ENCODE results near the gene OCEL1.

Gene OCEL1, protein sequence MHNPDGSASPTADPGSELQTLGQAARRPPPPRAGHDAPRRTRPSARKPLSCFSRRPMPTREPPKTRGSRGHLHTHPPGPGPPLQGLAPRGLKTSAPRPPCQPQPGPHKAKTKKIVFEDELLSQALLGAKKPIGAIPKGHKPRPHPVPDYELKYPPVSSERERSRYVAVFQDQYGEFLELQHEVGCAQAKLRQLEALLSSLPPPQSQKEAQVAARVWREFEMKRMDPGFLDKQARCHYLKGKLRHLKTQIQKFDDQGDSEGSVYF

DNA sequence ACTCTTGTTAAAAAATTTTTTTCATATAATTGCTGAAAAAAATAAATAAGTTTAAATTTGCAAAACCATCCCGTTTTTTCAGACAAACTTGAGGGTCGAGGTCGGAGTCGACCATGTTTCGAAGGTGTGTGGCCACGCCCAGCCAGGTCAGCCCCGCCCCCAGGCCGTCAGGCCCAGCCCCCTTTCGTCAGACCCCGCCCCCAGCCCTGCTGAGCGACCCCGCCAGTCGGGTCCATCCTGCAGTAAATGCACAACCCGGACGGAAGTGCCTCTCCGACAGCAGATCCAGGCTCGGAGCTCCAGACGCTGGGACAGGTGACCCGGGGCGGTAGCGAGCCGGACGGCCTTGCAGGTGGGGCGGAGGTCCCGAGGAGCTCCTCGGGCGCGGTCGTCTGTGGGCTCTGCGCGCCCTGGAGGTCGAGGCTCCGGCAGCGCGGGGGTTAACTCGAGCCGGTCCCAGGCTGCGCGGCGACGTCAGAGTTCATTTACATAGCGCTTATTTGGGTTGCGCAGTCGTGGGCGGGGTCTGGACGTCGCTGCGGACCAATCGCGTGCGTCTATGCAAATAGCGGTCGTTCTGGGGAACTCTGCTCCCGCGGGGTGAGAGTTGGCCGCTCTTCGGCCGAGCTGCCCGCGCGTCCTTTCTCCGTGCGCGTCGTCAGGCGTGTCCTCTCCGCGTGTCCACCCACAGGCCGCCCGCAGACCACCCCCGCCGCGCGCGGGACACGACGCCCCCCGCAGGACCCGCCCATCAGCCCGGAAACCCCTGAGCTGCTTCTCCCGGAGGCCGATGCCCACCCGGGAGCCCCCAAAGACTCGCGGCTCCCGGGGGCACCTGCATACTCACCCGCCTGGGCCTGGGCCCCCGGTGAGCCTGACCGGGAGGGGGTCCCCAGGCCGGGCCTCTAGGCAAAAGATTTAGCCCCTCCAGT is at the start of gene OCEL1:
TSS of gene OCEL1 (plus strand) at position 225 of the 932 bp plus-strand sequence. CDS start at position 247, 22 bp downstream.
- peak within 1 kb of the TSS; percentile 64; the same call in 1 of the 2 replicates for H3K9ac ChIP-seq (ENCODE audit: low read length)
- peak within 1 kb of the TSS; percentile 87 for H2AFZ ChIP-seq (ENCODE audit: low read length)
- peaks cover 4% of the 10 kb centered on the region; the same call in 1 of the 2 replicates for H3K4me1 ChIP-seq (ENCODE audit: low read length)
- no peaks in the 10 kb centered on the region for H3K79me2 ChIP-seq (ENCODE audit: low read length)
- no peaks in the 10 kb centered on the region for H3F3A ChIP-seq (ENCODE audit: insufficient read depth, low read length)
- H3K4me3 ChIP-seq (ENCODE audit: low read length), result peak within 1 kb of the TSS; percentile 73
- no peaks in the 10 kb centered on the region for H3K9me2 ChIP-seq (replicated peaks; ENCODE audit: insufficient read depth, low read length)
- peak within 1 kb of the TSS; percentile 76; the same call in 1 of the 2 replicates for H3K27ac ChIP-seq (ENCODE audit: low read length)
- H3K4me2 ChIP-seq (ENCODE audit: low read depth, low read length), result peak within 1 kb of the TSS; percentile 86
- DNase-seq, result peak; percentile 98
- H3K9me3 ChIP-seq (replicated peaks; ENCODE audit: insufficient read depth, low read length), result no peaks in the 10 kb centered on the region
- no peaks in the 10 kb centered on the region for H4K20me1 ChIP-seq (ENCODE audit: insufficient read depth, low read length)
- TF ChIP-seq EZH2phosphoT487 (IDR thresholded peaks at IDR 0.05; ENCODE audit: low read length) (no peak), EZH2 (optimal IDR thresholded peaks at IDR 0.05; ENCODE audit: low read depth, low read length) (no peak)
- TF ChIP-seq, protein P1, sequence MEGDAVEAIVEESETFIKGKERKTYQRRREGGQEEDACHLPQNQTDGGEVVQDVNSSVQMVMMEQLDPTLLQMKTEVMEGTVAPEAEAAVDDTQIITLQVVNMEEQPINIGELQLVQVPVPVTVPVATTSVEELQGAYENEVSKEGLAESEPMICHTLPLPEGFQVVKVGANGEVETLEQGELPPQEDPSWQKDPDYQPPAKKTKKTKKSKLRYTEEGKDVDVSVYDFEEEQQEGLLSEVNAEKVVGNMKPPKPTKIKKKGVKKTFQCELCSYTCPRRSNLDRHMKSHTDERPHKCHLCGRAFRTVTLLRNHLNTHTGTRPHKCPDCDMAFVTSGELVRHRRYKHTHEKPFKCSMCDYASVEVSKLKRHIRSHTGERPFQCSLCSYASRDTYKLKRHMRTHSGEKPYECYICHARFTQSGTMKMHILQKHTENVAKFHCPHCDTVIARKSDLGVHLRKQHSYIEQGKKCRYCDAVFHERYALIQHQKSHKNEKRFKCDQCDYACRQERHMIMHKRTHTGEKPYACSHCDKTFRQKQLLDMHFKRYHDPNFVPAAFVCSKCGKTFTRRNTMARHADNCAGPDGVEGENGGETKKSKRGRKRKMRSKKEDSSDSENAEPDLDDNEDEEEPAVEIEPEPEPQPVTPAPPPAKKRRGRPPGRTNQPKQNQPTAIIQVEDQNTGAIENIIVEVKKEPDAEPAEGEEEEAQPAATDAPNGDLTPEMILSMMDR (IDR thresholded peaks at IDR 0.05; ENCODE audit: low read length), result no peak
- H3K27me3 ChIP-seq (replicated peaks; ENCODE audit: insufficient read depth, low read length), result no peaks in the 10 kb centered on the region; the same call in 1 of the 2 replicates
- H3K36me3 ChIP-seq (replicated peaks; ENCODE audit: insufficient read depth, low read length), result no peaks in the 10 kb centered on the region

DNA sequence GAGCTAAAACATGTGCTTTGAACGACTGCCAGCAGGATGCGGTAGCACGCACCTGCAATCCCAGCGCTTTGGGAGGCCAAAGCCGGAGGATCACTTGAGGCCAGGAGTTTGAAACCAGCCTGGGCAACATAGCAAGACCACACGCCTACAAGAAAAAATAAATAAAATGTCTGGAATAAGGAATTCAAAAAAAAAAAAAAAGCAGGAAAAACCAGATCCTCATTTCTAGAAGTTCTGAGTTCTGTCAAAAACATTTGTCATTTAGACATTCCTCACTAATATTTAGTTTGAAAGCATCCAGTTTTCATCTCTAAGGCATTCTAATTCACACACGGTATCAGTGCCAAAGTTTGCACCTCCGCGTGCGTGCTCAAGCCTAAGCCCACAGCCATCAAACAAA is 47.7 kb upstream of the OCEL1 start:
- TF ChIP-seq EZH2 (optimal IDR thresholded peaks at IDR 0.05; ENCODE audit: low read depth, low read length) (no peak), EZH2phosphoT487 (IDR thresholded peaks at IDR 0.05; ENCODE audit: low read length) (no peak)
- TF ChIP-seq, protein P1 (IDR thresholded peaks at IDR 0.05; ENCODE audit: low read length), result no peak
- no peaks in the 10 kb centered on the region for H3K9me2 ChIP-seq (replicated peaks; ENCODE audit: insufficient read depth, low read length)
- H2AFZ ChIP-seq (ENCODE audit: low read length), result no peak overlapping the region
- no peaks in the 10 kb centered on the region for H3K4me1 ChIP-seq (ENCODE audit: low read length)
- no peak overlapping the region for H3K4me2 ChIP-seq (ENCODE audit: low read depth, low read length)
- H4K20me1 ChIP-seq (ENCODE audit: insufficient read depth, low read length), result no peaks in the 10 kb centered on the region
- no peaks in the 10 kb centered on the region for H3F3A ChIP-seq (ENCODE audit: insufficient read depth, low read length)
- no peak for DNase-seq
- no peaks in the 10 kb centered on the region for H3K79me2 ChIP-seq (ENCODE audit: low read length)
- no peaks in the 10 kb centered on the region for H3K9me3 ChIP-seq (replicated peaks; ENCODE audit: insufficient read depth, low read length)
- H3K27me3 ChIP-seq (replicated peaks; ENCODE audit: insufficient read depth, low read length), result no peaks in the 10 kb centered on the region
- H3K27ac ChIP-seq (ENCODE audit: low read length), result no peak overlapping the region
- no peaks in the 10 kb centered on the region for H3K36me3 ChIP-seq (replicated peaks; ENCODE audit: insufficient read depth, low read length)
- H3K9ac ChIP-seq (ENCODE audit: low read length), result no peak overlapping the region
- H3K4me3 ChIP-seq (ENCODE audit: low read length), result no peak overlapping the region

DNA sequence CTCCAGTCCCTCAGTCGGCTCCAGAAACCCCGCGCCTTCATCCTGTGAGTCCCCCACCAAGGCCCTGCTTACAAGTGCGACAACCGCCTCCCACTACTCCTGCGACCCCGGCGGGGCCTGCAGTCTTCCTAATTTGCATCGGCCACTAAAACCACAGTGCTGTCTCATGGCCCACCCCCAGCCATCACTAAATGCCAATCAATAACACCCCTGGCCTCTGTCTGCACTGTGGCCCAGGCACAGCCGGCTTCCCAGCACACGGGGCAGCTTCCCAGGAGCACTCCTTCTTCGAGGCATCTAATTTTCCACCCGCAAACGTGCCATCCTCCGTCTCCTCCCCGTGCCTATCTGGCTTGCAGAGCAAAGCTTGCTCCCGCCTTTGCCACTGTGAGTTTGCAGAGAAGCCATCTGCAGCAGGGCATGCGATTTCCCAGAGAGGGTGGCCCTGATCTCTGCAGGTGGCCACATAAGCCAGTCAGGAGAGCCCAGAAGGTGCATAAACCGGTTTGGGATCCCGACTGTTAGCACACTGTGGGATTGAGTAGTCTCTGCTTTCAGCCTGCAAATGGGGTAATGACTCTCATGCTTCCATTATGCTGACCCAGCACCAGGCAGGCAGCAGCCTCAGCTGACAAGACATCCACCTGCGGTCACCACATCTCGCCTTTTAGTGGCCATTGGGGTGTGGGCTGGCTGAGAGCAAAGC is 44.9 kb upstream of the OCEL1 start:
- Histone ChIP-seq H3K4me1 (ENCODE audit: low read length) (no peaks in the 10 kb centered on the region), H3K79me2 (ENCODE audit: low read length) (no peaks in the 10 kb centered on the region), H3K36me3 (replicated peaks; ENCODE audit: insufficient read depth, low read length) (no peaks in the 10 kb centered on the region), H3K9me2 (replicated peaks; ENCODE audit: insufficient read depth, low read length) (no peaks in the 10 kb centered on the region), H4K20me1 (ENCODE audit: insufficient read depth, low read length) (no peaks in the 10 kb centered on the region), H3K4me3 (ENCODE audit: low read length) (no peak overlapping the region), H3K9ac (ENCODE audit: low read length) (no peak overlapping the region), H3K27me3 (replicated peaks; ENCODE audit: insufficient read depth, low read length) (no peaks in the 10 kb centered on the region), H2AFZ (ENCODE audit: low read length) (no peak overlapping the region), H3K27ac (ENCODE audit: low read length) (no peak overlapping the region), H3K4me2 (ENCODE audit: low read depth, low read length) (no peak overlapping the region), H3K9me3 (replicated peaks; ENCODE audit: insufficient read depth, low read length) (no peaks in the 10 kb centered on the region), H3F3A (ENCODE audit: insufficient read depth, low read length) (no peaks in the 10 kb centered on the region)
- TF ChIP-seq, protein P1 (IDR thresholded peaks at IDR 0.05; ENCODE audit: low read length), result no peak
- no peak for TF ChIP-seq EZH2phosphoT487 (IDR thresholded peaks at IDR 0.05; ENCODE audit: low read length)
- TF ChIP-seq EZH2 (optimal IDR thresholded peaks at IDR 0.05; ENCODE audit: low read depth, low read length), result no peak
- DNase-seq, result no peak

Measured in MM.1S (cell line).